Uterus (tissue), 4 donors: ENCODE results near the gene MYORG. TPM values are rescaled to one million over a fixed set of nuclear protein-coding genes. Genes with fewer than 3 reads are reported as not detected.

Experiments
- DNase-seq, 2 donors: peaks; one replicate each; pipeline ENCODE4 v3.0.0-alpha.2; 2019 to 2020
- H3K27ac ChIP-seq, 2 donors: fragments of 200-600 bp; sonication (generic); 1 replicate in 1 of 2; 2 replicates in 1 of 2; pipeline ENCODE4 v1.5.1; 2016 to 2018
- H3K27me3 ChIP-seq, 2 donors: fragments of 200-600 bp; sonication (generic); one replicate each; pipeline ENCODE4 v1.5.1; 2018 to 2019; ENCODE audit warnings: control low read depth in 1 of 2
- H3K36me3 ChIP-seq, 2 donors: fragments of 200-600 bp; sonication (generic); one replicate each; pipeline ENCODE4 v1.5.1; 2019; ENCODE audit warnings: control low read depth in 1 of 2
- H3K4me1 ChIP-seq, 2 donors: fragments of 200-600 bp; sonication (generic); one replicate each; pipeline ENCODE4 v1.5.1; 2018 to 2019; ENCODE audit warnings: control low read depth in 1 of 2
- H3K4me3 ChIP-seq, 2 donors: fragments of 200-600 bp; sonication (generic); 1 replicate in 1 of 2; 2 replicates in 1 of 2; pipeline ENCODE4 v1.5.1; 2018 to 2019; ENCODE audit warnings: mild to moderate bottlenecking in 1 of 2
- H3K9me3 ChIP-seq, 2 donors: fragments of 200-600 bp; sonication (generic); one replicate each; pipeline ENCODE4 v1.5.1; 2019; ENCODE audit warnings: control low read depth in 1 of 2
- CTCF ChIP-seq, 4 experiments: fragments of 200-600 bp in 2 of 4; fragments of 450-650 bp in 2 of 4; sonication (generic) in 2 of 4; IDR thresholded peaks; one replicate each; pipeline ENCODE4 v1.5.1; 2016 to 2019; ENCODE audit warnings: antibody characterized with exemption in 4 of 4, mild to moderate bottlenecking in 2 of 4, moderate library complexity in 1 of 4
- POLR2A ChIP-seq, 2 donors: fragments of 450-650 bp; IDR thresholded peaks; one replicate each; pipeline ENCODE4 v1.6.1; 2016; ENCODE audit warnings: antibody characterized with exemption in 2 of 2, mild to moderate bottlenecking in 1 of 2, moderate library complexity in 1 of 2
- intact Hi-C: fragments of 100-400 bp; cut with DNase I; formaldehyde crosslinking; loops from one replicate; pipeline ENCODE4 v1.15.1; 2023; ENCODE audit warnings: low total_unique reads
- total RNA-seq, 4 donors: library from RNA; depleted of rRNA in 3 of 4; stranded (reverse); fragments of >200 nt in 3 of 4; gene quantifications; one replicate each; pipeline versions ENCODE4 v1.1.0 to v1.2.4, GENCODE V29; 2014 to 2023
- donor health status: DM: yes; HTN: yes; CAD: no.

The MYORG gene
- total RNA-seq, 4 donors from 2014 or later, result under 0.01 to 6.6 (median 2.3) TPM

GRCh38 chr9:34385561-34386230, 9.0 kb upstream of the MYORG start:
- DNase-seq, result no peak
- Histone ChIP-seq H3K4me3 (no peak overlapping the region), H3K4me1 (no peaks in the 10 kb centered on the region), H3K9me3 (no peaks in the 10 kb centered on the region), H3K27me3 (no peaks in the 10 kb centered on the region), H3K27ac (no peak overlapping the region), H3K36me3 (no peaks in the 10 kb centered on the region)
- intact Hi-C loops, result no loop called here
- TF ChIP-seq POLR2A (IDR thresholded peaks at IDR 0.05) (no peak), CTCF (IDR thresholded peaks at IDR 0.05) (no peak)

GRCh38 chr9:34384368-34385165, 7.9 kb upstream of the MYORG start:
- Histone ChIP-seq H3K27me3 (no peaks in the 10 kb centered on the region), H3K4me1 (peaks cover 0 to 4% of the 10 kb centered on the region in 2 donors), H3K9me3 (no peaks in the 10 kb centered on the region), H3K27ac (no peak overlapping the region), H3K4me3 (no peak overlapping the region), H3K36me3 (no peaks in the 10 kb centered on the region)
- intact Hi-C loops, result no loop called here
- no peak for DNase-seq
- no peak for TF ChIP-seq CTCF (IDR thresholded peaks at IDR 0.05)
- no peak for TF ChIP-seq POLR2A (IDR thresholded peaks at IDR 0.05)

- peaks cover 0 to 4% of the 10 kb centered on the region in 2 donors for H3K4me1 ChIP-seq
- no peak for DNase-seq
- no peaks in the 10 kb centered on the region for H3K36me3 ChIP-seq
- no peaks in the 10 kb centered on the region for H3K27me3 ChIP-seq
- H3K4me3 ChIP-seq, result no peak overlapping the region
- H3K27ac ChIP-seq, result no peak overlapping the region
- no peaks in the 10 kb centered on the region for H3K9me3 ChIP-seq
- no peak for TF ChIP-seq CTCF (IDR thresholded peaks at IDR 0.05)
- no peak for TF ChIP-seq POLR2A (IDR thresholded peaks at IDR 0.05)
- intact Hi-C loops, result no loop called here
These were observed 7.2 kb upstream of the MYORG start for GRCh38 chr9:34383904-34384303.

- Histone ChIP-seq H3K4me1 (peaks cover 0 to 4% of the 10 kb centered on the region in 2 donors), H3K9me3 (no peaks in the 10 kb centered on the region), H3K27ac (no peak overlapping the region), H3K4me3 (no peak overlapping the region), H3K27me3 (no peaks in the 10 kb centered on the region), H3K36me3 (no peaks in the 10 kb centered on the region)
- intact Hi-C loops, result no loop called here
- TF ChIP-seq CTCF (IDR thresholded peaks at IDR 0.05), result no peak
- TF ChIP-seq POLR2A (IDR thresholded peaks at IDR 0.05), result no peak
- DNase-seq, result no peak
These were observed 6.2 kb upstream of the MYORG start for GRCh38 chr9:34382879-34383278.

- Histone ChIP-seq H3K4me1 (peaks cover 0 to 4% of the 10 kb centered on the region in 2 donors), H3K4me3 (no peak overlapping the region), H3K9me3 (no peaks in the 10 kb centered on the region), H3K36me3 (no peaks in the 10 kb centered on the region), H3K27me3 (no peaks in the 10 kb centered on the region), H3K27ac (no peak overlapping the region)
- no peak for TF ChIP-seq POLR2A (IDR thresholded peaks at IDR 0.05)
- TF ChIP-seq CTCF (IDR thresholded peaks at IDR 0.05), result no peak
- DNase-seq, result no peak
- intact Hi-C loops, result no loop called here
These were observed 5.4 kb upstream of the MYORG start for GRCh38 chr9:34382054-34382453.
